MCF 10A (cell line): Measurements from ENCODE around the gene PPP2R2D. TPM values are rescaled to one million over a fixed set of nuclear protein-coding genes. Genes with fewer than 3 reads are reported as not detected.

ENCODE experiments used
- BruUV-seq: library from RNA; stranded (reverse); fragments of 400-500 nt; replicated peaks from 2 replicates; lab custom pipeline; 2021; lab: Mats Ljungman, UMichigan
- CTCF ChIA-PET: fragments of 300-600 bp; sonication (Branson Sonifier 250); formaldehyde crosslinking; extraction: SDS; loops from one replicate; lab custom pipeline; 2021; ENCODE audit warnings: antibody characterized with exemption, inconsistent platforms; lab: Yijun Ruan, JAX
- POLR2A ChIA-PET: fragments of 300-600, 350-650 bp; sonication (Branson Sonifier 250); formaldehyde crosslinking; extraction: SDS; loops from one replicate; lab custom pipeline; 2020; ENCODE audit warnings: antibody characterized with exemption, inconsistent platforms; lab: Yijun Ruan, JAX
- DNase-seq: peaks from one replicate; pipeline ENCODE4 v3.0.0-alpha.2; 2018; ENCODE audit not compliant: unreplicated experiment
- H3K27ac Mint-ChIP-seq: one replicate; pipeline ENCODE4 v1.8.0; 2022; ENCODE audit warnings: mild to moderate bottlenecking, low read depth, mixed read lengths; ENCODE audit not compliant: unreplicated experiment
- H3K27me3 Mint-ChIP-seq: one replicate; pipeline ENCODE4 v1.8.0; 2022; ENCODE audit warnings: mixed read lengths; ENCODE audit not compliant: insufficient read depth, unreplicated experiment
- H3K36me3 Mint-ChIP-seq: one replicate; pipeline ENCODE4 v1.8.0; 2022; ENCODE audit warnings: mild to moderate bottlenecking, moderate library complexity, mixed read lengths; ENCODE audit not compliant: insufficient read depth, unreplicated experiment
- H3K4me1 Mint-ChIP-seq: one replicate; pipeline ENCODE4 v1.8.0; 2022; ENCODE audit warnings: mixed read lengths; ENCODE audit not compliant: insufficient read depth, unreplicated experiment
- H3K4me3 Mint-ChIP-seq: one replicate; pipeline ENCODE4 v1.8.0; 2022; ENCODE audit warnings: mild to moderate bottlenecking, moderate library complexity, mixed read lengths; ENCODE audit not compliant: unreplicated experiment
- H3K9me3 Mint-ChIP-seq: one replicate; pipeline ENCODE4 v1.8.0; 2022; ENCODE audit warnings: mixed read lengths; ENCODE audit not compliant: unreplicated experiment
- intact Hi-C: fragments of 100-400 bp; cut with micrococcal nuclease; formaldehyde crosslinking; loops from 2 replicates; pipeline ENCODE4 v1.14.1; 2022
- total RNA-seq: library from RNA; stranded (reverse); gene quantifications from 2 replicates; pipeline ENCODE4 v1.2.3, GENCODE V29; 2022
- TF ChIP-seq, protein P1 (sequence below): fragments of 200-600 bp; IDR thresholded peaks from one replicate; pipeline ENCODE4 v1.8.0; 2022; ENCODE audit warnings: antibody characterized with exemption, mild to moderate bottlenecking; ENCODE audit not compliant: unreplicated experiment

PPP2R2D gene
- total RNA-seq, 1 experiment from 2014 or later: 35.5 TPM

DNA sequence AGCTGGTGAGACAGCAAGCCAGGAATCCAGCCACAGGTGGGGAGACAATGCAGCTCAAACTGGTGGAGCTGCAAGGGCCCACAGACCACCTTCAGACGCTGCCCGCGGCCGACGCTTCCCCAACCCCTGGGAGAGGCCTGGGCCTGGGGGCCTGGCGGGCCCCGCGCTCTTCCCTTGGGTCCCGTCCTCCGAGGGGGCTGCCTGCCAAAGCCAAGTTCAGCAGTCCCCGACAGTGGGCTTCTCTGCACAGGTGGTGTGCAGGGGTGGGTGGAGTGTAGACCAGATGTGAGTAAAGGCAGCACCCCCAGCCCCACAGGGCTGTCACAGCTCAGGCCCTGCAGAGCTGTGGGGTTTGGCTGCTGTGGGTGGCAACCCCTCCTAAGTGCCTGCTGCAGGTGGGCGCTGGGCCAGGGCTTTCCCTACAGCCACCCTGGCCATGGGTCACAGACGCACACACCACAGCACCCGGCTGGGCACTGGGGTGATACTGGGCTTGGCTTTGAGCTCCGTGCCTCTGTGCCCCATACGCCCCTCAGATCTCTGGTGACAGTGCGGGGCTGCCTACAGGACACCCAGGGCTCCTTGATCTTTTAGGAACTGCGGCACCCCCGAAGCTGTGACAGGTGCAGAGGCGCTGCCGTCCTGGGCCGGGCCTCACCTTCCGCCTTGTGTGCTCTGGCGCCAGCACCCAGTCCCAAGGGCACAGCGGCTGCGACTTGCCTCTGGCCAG is 60.4 kb downstream of the PPP2R2D start:
- Mint-ChIP-seq H3K27ac (no peak overlapping the region), H3K4me1 (no peaks in the 10 kb centered on the region)

DNA sequence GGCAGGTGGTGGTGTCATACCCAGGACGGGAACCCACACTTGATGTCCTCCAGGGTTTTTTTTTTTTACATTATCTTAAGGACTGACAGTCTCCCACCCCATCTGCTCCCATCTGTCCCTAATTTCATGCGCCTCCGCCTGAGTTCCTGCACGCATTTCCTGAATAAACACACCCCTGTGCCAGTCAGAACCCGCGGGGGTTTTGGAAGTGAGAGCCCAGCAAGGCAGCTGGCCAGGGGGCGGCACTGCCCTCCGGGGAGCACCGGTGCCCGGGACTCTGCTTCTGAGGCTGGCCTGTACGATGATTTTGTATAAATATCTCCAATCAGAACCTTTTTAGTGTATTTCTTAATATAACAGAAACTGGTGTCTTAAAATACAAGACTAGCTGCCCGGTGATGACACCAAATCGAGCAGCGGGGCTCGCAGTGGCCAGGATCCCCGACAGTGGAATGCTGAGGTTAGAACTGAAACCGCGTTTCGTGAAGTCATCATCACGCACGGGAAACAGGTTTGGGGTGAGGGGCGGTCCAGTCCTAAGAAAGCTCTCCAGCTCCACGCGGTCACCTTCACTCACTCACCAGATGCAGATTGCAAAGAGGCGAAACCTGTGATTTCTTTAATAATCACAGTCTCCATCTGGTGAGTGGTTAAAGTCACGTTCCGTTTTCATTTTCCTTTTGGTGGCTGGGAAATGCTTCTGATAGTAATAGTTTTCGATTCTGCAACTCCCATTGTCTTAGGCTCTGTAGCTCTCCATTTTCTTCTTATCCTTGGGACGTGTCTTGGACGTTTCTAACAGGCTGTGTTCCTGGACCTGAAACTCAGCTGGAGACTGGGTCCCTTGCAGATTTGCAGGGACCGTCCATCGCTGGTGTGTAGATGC is 61.2 kb downstream of the PPP2R2D start:
- peak overlapping the region; percentile 16 for H3K27ac Mint-ChIP-seq
- CTCF ChIA-PET: interaction anchor here (0.6 to 1.2 kb wide), 3 partner anchors 10 to 890 kb away, joined by 3 to 4 read pairs (median 3); no protein-coding TSS in a partner anchor
- intact Hi-C loops: no loop called here

More for the DNA sequence above, 60.4 kb downstream of the PPP2R2D start:
- H3K27me3 Mint-ChIP-seq: no peaks in the 10 kb centered on the region
- POLR2A ChIA-PET: no interaction called here
- no peaks in the 10 kb centered on the region for H3K9me3 Mint-ChIP-seq
- intact Hi-C loops: no loop called here
- DNase-seq: no peak
- H3K4me3 Mint-ChIP-seq: no peak overlapping the region
- CTCF ChIA-PET: interaction anchor here (0.6 to 1.2 kb wide), 6 partner anchors 11 to 889 kb away, joined by 3 to 4 read pairs (median 4); no protein-coding TSS in a partner anchor
- peaks cover 61% of the 10 kb centered on the region for H3K36me3 Mint-ChIP-seq
- no TSS peak for BruUV-seq
- TF ChIP-seq, protein P1, sequence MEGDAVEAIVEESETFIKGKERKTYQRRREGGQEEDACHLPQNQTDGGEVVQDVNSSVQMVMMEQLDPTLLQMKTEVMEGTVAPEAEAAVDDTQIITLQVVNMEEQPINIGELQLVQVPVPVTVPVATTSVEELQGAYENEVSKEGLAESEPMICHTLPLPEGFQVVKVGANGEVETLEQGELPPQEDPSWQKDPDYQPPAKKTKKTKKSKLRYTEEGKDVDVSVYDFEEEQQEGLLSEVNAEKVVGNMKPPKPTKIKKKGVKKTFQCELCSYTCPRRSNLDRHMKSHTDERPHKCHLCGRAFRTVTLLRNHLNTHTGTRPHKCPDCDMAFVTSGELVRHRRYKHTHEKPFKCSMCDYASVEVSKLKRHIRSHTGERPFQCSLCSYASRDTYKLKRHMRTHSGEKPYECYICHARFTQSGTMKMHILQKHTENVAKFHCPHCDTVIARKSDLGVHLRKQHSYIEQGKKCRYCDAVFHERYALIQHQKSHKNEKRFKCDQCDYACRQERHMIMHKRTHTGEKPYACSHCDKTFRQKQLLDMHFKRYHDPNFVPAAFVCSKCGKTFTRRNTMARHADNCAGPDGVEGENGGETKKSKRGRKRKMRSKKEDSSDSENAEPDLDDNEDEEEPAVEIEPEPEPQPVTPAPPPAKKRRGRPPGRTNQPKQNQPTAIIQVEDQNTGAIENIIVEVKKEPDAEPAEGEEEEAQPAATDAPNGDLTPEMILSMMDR: no peak

DNA sequence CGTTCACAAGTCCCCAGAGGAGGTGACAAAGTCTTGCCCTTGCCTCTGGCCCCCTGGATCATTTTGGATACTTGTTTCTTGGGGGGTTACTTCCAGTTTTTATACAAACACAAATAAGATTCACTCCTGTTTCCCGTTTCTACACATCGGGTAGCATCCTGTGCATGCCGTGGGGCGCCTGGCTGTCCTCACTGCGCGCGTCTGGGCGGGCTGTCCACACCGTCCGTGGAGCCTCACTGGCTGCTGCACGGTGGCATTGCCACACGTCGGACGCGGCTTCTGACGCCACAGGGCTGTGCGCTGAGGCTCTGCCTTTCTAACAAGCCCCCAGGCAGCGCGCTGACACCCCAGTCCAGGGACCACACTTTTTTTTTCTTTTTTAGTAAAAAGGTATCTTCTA is 62.5 kb downstream of the PPP2R2D start:
- Mint-ChIP-seq H3K27ac (no peak overlapping the region), H3K4me3 (no peak overlapping the region), H3K4me1 (no peaks in the 10 kb centered on the region), H3K9me3 (no peaks in the 10 kb centered on the region), H3K27me3 (no peaks in the 10 kb centered on the region), H3K36me3 (peaks cover 57% of the 10 kb centered on the region)
- no TSS peak for BruUV-seq
- intact Hi-C loops: no loop called here
- DNase-seq: no peak
- CTCF ChIA-PET: no interaction called here
- POLR2A ChIA-PET: no interaction called here
- TF ChIP-seq, protein P1: no peak

More for the DNA sequence above, 61.2 kb downstream of the PPP2R2D start:
- H3K36me3 Mint-ChIP-seq: peaks cover 61% of the 10 kb centered on the region
- no peaks in the 10 kb centered on the region for H3K27me3 Mint-ChIP-seq
- H3K4me3 Mint-ChIP-seq: no peak overlapping the region
- H3K4me1 Mint-ChIP-seq: no peaks in the 10 kb centered on the region
- BruUV-seq: no TSS peak
- no peak for DNase-seq
- H3K9me3 Mint-ChIP-seq: no peaks in the 10 kb centered on the region
- POLR2A ChIA-PET: no interaction called here
- TF ChIP-seq, protein P1: no peak

DNA sequence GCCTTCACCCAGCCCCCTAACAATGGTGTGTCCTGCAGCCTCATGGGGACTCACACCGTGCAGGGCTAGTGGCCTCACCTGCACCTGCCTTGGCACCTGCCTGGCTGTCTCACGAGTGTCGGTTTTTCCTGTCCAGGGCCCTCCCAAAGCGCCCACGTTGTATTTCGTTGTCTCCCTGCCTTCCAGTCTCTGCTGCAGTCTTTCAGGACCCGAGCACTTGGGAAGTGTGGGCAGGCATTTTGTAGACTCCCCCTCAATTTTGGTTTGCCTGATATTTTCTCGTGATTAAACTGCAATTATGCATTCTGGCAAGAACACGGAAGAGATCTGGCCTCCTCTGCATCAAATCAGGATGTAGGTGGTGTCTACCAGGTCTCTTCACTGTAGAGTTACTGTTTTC is 63.0 kb downstream of the PPP2R2D start:
- no peaks in the 10 kb centered on the region for H3K4me1 Mint-ChIP-seq

More for the DNA sequence above, 63.0 kb downstream of the PPP2R2D start:
- H3K9me3 Mint-ChIP-seq: no peaks in the 10 kb centered on the region
- no peak overlapping the region for H3K4me3 Mint-ChIP-seq
- H3K27me3 Mint-ChIP-seq: no peaks in the 10 kb centered on the region
- ChIA-PET CTCF (interaction anchor here (0.5 kb wide), 1 partner anchor 59 kb away, joined by 3 read pairs; no protein-coding TSS in a partner anchor), POLR2A (interaction anchor here (0.5 kb wide), 1 partner anchor 26 kb away, joined by 3 read pairs; no protein-coding TSS in a partner anchor)
- no peak for DNase-seq
- no peak overlapping the region for H3K27ac Mint-ChIP-seq
- TF ChIP-seq, protein P1: no peak
- peaks cover 57% of the 10 kb centered on the region for H3K36me3 Mint-ChIP-seq
- intact Hi-C loops: no loop called here
- no TSS peak for BruUV-seq
